ENCODE measurements around the gene ALG14.
"Not testable (repeated sequence)": the region's sequence is repeated elsewhere in the genome, so short reads cannot be mapped to it uniquely, and the experiment has no call there.

ALG14 gene

DNA sequence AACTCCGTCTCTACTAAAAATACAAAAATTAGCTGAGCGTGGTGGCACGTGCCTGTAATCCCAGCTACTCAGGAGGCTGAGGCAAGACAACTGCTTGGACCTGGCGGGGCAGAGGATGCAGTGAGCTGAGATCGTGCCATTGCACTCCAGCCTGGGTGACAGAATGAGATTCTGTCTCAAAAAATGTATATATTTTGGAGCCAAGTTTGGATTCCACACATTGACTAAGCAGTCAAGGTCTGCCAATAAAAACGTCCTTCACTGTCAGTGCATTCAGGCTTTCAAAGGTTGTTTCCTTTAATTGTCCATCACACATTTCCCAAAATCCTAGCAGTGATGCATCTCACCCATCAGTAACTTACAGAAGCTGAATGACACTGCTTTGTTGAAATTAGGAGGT is 77.2 kb downstream of the ALG14 start:
- in situ Hi-C loops (cut with MboI; ENCODE audit: low pct_unique_long_range_greater_than_20kb, low sequenced_read_pairs); DNase-seq: not testable (repeated sequence)

DNA sequence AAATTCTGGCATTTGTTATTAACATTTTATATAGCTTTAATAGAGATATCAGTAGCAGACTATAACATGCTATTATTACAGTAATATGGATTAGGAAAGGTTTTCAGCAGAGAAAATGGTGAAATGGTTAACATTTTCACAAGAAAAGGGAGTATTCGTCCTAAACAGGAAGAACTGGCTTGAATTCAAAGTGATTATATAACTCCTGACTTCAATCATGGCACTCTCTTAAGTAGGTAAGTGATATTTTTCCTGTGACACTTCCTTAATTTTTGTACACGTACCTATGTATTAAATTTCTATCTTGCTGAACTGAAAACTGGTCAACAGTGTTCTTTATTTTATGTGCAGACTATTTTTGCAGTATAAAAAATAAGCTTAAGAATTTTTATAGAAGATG is 77.9 kb downstream of the ALG14 start:
- in situ Hi-C loops (cut with MboI; ENCODE audit: low pct_unique_long_range_greater_than_20kb, low sequenced_read_pairs), result no loop called here
- no peak for DNase-seq

DNA sequence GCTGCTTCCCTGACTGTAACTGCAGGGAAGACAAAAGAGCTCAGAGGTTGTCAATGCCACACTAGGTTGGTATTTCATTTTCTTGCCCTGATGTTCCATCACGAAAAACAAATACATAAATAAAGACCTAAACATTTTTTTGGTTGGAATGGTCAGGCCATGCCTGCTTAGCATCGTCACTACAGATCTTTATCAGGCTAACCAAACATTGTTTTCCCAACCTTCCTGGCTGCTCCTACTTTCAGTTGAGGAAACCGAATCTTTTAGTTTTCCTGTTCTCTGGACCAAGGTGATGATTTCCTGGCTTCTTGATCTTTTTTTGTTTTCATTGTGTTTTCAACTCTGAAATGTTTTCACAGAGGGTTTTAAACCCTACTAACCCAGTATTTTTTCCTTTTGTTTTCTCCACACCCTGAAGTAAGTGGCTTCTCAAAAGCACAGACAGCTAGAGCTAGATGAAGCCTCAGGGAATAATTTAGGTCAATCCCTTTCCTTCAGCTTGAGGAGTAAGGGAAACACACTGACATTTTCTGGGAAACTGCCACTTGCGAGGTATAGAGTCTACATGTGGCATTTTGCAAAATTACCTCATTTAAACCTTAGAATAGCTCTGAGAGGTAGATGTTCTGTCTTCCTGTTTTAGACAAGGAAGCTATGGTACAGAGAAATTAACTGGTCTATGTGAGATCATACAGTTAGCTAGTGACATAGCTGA is 78.7 kb downstream of the ALG14 start:
- DNase-seq, result no peak
- in situ Hi-C loops (cut with MboI; ENCODE audit: low pct_unique_long_range_greater_than_20kb, low sequenced_read_pairs), result no loop called here

DNA sequence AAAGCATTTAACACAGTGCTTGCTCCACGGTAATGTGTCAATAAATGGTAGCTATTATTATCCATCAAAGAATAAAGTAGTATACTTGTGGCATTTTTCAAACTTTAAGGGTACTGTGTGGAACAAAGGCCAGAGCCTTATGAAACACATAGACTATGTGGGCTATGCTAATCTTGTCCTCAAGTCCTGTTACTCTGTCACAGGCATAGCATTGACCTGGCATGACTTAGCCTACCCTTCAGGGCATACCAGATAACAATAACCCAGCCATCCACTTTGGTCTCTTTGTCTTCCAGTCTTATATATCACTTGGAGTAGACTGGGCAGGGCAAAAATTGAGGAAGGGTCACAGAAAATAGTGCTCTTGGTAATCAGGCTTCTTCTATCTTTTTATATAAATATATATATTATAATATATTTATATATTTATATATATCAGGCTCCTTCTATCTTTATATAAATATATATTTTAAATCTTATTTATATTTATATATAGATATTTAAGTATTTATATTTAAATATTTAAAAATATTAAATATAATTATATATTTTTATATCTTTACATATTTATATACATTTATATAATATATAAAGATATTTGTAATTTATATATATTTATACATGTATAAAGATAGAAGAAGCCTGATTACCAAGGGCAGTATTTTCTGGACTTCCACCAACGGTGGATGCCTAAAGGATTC is 79.7 kb downstream of the ALG14 start:
- no peak for DNase-seq
- in situ Hi-C loops (cut with MboI; ENCODE audit: low pct_unique_long_range_greater_than_20kb, low sequenced_read_pairs), result no loop called here

DNA sequence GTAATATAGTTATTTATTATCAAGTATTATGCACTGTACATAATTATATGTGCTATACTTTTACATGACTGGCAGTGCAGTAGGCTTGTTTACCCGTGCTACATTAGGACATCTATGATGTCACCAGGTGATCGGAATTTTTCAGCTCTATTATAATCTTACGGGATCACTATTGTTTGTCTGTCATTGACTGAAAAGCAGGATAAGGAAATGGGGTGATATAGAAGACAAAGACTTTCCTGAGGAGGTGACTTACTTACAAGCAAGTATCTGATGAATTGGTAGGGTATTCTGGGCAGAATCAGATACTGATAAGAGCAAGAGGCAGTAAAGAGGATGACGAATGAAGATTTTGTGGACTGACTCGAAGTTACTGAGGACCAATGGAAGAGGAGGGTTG is 80.6 kb downstream of the ALG14 start:
- in situ Hi-C loops (cut with MboI; ENCODE audit: low pct_unique_long_range_greater_than_20kb, low sequenced_read_pairs), result no loop called here
- no peak for DNase-seq

DNA sequence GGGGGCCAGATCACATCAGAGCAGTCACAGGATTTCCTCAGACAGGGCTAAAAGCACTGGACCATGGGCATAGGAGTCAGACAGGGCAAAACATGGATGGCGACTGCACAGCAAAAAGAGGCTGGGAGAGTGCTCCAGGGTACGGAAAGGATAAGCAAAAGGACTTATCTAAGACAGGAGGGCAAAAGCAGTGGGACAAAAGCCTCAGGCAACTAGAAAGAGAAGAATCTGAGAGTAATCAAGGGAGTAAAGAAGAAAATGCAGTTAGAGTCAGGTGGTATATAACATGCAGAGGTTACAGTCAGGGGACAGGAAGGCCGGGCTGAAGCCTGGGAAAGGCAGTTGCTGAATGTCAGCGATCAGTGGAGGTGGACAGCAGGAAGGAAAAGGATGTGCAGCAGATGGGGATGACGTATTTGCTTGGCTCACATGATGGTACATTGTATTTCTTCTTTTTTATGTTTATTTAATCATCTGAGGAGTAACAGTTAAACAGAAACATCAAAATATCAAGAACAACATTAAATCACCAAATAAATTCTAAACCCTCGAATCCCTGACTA is 82.8 kb downstream of the ALG14 start:
- DNase-seq, result no peak
- in situ Hi-C loops (cut with MboI; ENCODE audit: low pct_unique_long_range_greater_than_20kb, low sequenced_read_pairs), result no loop called here

DNA sequence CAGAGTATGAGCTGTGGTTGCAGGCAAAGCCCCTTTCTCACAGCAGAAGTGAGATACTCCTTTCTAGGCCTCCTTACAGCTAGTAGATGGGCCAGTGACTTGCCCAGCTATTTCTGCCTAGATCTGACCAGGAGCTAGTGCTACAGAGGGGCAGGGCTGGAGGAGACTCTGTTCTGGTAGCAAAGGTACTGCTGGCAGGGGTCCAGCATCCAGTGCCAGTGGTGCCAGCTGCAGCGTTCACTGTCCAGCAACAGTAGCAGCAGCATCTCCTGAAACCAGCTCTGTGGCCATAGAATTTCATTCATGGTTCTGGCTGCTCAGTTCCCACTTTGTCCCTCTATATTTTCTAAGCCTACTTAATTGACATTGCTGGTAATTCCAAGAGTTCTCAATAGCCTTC is 83.4 kb downstream of the ALG14 start:
- DNase-seq, result no peak
- in situ Hi-C loops (cut with MboI; ENCODE audit: low pct_unique_long_range_greater_than_20kb, low sequenced_read_pairs), result no loop called here

DNA sequence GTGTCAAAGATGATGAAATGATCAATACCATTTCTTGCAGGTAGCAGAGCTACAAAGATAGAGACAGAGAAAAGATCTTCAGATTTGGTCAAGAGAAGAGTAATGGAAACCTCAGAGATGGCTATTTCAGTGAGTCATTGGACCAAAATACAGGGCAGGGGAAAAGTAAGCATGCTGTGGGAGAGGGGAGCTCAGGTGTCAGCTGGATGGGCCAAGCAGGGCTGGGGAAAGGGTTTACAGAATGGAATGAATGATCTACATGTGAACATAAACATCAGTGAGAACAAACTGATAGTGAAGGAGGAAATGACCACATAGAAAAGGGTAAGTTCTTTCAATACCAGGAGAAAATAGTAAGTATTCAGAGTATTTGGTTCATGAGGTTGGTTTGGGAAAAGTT is 84.4 kb downstream of the ALG14 start:
- in situ Hi-C loops (cut with MboI; ENCODE audit: low pct_unique_long_range_greater_than_20kb, low sequenced_read_pairs), result no loop called here
- DNase-seq, result no peak

DNA sequence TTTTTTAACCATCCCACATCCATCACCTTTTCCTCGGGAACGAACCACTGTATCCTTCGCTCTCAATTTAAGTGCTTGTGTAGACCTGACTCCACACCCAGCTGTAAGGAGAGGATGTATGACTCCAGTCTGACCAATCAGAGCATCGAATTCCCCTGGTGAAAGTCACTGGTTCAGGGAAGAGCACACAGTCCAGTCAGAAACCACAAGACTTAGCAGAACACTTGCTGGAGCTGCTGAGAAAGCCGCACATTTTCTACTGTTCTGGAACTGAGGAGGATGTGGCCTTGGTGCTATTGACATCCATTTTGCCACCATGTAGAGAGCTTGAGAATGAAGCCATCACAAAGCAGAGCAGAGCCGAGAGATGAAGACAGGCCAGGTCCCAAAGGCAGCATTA is 86.0 kb downstream of the ALG14 start:
- no peak for DNase-seq

DNA sequence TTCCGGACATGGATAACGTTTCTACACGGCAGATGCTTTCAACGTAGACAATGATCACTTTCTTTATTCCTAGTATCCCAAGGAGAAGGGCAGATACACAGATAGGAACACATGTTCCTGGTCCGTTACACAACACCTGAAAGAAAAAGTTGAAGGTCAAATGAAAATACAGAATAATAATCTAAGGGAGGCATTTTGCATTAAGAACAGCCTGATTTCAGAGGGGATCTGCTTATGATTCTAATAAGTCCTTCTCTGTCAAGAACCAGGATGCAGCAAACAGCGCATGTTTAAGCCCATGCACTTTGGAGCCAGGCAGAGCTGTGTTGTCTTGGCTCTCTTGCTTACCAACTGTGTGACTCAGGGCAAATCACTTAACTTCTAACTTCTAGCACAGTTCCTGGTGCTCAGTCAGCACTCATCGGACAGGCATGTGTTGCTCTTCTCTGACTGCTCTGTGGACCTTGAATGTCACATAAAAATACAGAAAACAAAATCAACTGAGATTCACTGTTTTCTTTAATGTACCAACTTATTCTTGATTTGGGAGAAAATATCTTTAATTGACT is 89.5 kb downstream of the ALG14 start:
- no peak for DNase-seq
- in situ Hi-C loops (cut with MboI; ENCODE audit: low pct_unique_long_range_greater_than_20kb, low sequenced_read_pairs), result no loop called here

More for the DNA sequence above, 86.0 kb downstream of the ALG14 start:
- in situ Hi-C loops (cut with MboI; ENCODE audit: low pct_unique_long_range_greater_than_20kb, low sequenced_read_pairs), result no loop called here

DNA sequence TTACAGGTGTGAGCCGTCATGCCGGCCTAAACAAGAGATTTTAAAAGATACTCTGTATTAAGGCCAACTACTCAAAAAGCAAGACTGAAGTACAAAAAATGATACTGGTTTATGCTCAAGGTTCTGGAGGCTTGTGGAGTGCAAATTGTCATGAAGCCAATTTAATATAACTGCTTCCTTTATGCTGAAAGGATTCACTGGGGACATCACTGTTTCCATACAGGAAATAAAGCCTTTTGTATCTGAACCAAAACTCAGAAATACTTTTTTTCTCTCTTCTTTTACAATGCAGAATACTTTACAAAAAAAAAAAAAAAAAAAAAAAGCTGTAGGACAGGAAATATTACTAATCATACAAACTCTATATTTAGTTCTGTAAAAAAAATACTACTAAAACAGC is 90.4 kb downstream of the ALG14 start:
- no peak for DNase-seq
- in situ Hi-C loops (cut with MboI; ENCODE audit: low pct_unique_long_range_greater_than_20kb, low sequenced_read_pairs), result no loop called here

DNA sequence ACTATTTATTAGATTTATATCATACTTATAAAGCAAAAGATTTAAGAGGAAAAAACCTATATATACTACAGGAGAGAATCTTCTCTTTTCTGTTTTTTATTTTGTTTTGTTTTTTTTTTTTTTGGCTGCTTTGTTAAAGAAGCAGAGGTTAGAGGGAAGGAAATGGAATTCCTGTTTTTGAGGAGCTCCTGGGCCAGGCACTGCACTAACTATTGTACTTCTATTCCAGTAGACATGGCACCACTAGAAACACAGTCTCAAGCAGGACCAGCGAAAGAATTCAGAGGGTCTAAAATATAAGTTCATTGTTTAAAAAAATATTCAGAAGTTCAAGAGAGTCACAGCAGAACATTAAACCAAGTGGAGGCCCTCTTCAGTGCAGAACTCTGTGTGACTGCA is 91.2 kb downstream of the ALG14 start:
- in situ Hi-C loops (cut with MboI; ENCODE audit: low pct_unique_long_range_greater_than_20kb, low sequenced_read_pairs), result no loop called here
- DNase-seq, result no peak

DNA sequence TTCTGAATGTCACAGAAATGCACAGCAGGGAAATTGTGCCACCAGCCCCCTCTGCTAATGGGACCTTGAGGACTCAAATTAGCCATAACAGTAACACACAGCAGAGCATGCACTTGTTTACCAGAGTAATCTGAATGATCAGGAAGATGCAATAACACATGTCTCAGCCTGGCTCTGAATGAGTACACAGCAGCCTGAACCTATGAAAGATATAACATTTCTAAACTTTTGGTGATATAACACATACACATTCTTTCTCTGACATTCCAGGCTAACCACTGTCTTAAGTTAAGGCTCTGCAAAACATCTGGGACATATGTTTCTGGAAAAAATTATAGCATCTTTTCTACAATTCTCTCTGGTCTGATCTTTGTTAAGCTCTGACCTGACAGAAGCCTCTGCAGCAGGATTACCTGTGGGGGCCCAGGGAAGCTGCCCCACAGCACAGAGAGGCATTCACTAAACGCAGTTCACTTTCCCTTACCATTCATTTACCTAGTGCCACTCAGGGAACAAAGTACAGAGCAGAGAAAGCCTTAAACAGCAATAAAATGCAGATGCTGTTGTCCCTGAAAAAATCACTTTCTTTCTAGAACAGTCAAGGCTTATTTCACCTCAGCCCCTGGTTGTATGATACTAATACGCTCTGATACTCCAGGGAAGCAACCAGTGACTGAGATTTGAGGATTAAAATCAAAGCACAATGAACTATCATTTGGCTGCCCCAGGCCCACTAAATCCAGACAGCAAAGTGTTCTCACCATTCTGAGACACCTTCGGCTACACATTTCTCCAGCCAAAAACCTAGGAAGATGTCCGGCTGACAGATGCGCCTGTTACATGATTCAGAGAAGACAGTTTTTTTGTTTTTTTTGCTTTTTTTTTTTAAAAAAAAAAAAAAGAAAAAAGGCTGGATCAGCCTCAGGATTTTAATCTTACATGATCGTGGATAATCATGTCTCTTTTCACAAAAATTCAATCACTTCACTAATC is 91.9 kb downstream of the ALG14 start:
- in situ Hi-C loops (cut with MboI; ENCODE audit: low pct_unique_long_range_greater_than_20kb, low sequenced_read_pairs), result no loop called here
- no peak for DNase-seq

DNA sequence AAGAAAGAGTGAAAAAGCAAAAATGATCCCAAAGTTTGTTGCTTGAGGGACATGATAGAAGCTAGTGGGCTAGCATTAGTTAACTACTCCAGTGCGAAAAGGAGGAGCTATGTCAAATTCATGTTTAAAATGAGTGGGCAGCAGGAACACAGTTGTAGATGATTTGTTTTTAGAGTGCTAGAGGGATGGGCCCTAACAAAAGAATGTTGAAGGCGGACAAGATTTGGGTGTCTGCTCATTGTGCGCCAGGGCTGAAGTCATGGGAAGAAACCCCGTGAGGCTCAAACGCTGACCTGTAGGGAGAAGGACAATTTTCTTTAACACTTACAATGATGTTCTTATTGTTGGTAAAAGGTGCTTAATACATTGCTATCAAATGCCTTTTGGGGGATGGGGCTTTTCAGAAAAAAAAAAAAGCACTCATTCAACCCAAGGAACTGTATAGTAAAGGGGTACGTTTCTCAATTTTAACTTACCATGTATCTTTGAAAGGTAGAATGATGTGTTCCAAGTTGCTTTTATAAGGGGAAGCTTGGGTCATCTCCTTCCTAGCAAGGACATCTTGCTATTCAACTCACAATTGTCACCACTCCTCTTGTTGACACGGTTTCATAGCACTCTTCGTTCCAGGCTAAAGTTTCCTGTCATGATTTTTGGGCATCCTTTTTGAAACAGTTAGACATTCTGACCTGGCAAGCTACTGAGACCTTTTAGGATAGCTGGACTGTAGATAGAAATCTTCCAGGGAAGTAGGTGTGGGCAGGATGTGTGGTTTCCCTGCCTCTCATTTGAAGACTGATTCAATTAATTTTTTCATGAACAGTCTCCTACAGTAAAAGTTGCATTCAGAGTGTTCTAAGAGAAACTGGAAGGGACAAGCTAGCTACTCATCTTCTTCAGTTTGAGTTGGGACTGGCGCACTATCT is 92.8 kb downstream of the ALG14 start:
- no peak for DNase-seq
- in situ Hi-C loops (cut with MboI; ENCODE audit: low pct_unique_long_range_greater_than_20kb, low sequenced_read_pairs), result no loop called here

DNA sequence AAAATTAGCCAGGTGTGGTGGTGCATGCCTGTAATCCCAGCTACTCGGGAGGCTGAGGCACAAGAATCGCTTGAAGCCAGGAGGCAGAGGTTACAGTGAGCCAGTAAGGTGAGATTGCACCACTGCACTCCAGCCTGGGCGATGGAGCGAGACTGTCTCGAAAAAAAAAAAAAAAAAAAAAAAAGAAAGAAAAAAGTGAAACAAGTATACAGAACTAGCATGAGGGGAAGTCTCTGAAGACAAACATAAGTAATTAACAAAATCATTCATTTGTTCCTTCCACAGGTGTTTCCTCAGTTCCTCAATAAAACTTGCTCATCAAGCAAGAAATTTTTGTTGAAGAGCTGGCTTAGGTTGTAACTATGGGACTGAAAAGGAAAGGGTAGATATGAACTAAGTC is 93.6 kb downstream of the ALG14 start:
- in situ Hi-C loops (cut with MboI; ENCODE audit: low pct_unique_long_range_greater_than_20kb, low sequenced_read_pairs), result no loop called here

DNA sequence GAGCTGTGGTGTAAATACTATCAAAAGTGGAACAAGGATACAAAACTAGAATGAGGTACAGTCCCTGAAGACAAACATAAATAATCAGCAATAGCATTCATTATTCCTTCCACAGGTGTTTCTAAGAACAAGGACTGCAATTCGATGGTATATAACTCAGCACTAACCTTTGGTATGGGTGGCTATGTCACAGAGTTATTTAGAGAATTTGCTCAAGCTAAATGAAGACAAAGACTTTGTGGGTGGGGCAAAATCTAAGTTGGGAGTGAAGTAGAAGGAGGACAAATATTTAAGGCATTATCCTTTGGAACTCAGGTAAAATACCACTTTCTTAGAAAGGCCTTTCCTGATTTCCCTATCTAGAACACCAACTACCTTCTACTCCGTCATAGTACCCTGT is 94.3 kb downstream of the ALG14 start:
- in situ Hi-C loops (cut with MboI; ENCODE audit: low pct_unique_long_range_greater_than_20kb, low sequenced_read_pairs), result no loop called here
- no peak for DNase-seq

More for the DNA sequence above, 93.6 kb downstream of the ALG14 start:
- no peak for DNase-seq

DNA sequence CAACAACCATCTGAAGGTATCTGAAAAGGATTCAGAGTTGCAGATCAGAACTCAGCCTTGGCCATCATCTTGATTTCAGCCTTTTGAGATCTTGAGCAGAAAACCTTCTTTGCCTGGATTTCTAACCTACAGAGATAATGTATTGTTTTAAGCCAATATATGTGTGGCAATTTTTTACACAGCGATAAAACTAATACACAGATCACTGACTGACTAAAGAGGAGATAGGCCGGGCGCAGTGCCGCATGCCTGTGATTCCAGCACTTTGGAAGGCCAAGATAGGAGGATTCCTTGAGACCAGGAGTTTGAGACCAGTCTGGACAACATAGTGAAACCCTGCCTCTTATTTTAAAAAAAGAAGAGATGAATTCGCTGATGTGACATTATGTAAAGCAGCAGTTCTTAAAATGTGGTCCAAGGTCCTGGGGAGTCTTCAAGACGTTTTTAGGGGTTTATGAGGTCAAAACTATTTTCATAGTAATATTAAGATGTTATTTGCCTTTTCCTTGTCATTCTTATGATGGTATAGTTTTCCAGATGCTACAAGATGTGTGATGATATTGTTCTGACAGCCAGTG is 95.7 kb downstream of the ALG14 start:
- no peak for DNase-seq
- in situ Hi-C loops (cut with MboI; ENCODE audit: low pct_unique_long_range_greater_than_20kb, low sequenced_read_pairs), result no loop called here

DNA sequence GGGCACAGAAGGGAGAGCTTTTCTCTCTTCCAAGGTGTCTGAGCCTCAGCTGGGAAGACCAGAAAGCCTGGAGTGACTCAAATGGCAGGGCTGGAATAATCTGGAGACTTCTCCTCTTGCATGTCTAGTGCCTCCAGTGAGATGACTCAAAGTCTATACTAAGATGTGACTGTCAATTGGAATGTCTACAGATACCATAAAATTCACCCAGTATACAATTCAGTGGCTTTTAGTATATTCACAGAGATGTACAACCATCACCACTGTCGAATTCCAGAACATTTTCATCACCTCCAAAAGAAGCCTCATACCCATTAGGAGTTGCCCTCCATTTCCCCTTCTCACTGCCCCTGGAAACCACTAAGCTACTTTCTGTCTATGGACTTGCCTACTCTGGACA is 97.9 kb downstream of the ALG14 start:
- no peak for DNase-seq
- in situ Hi-C loops (cut with MboI; ENCODE audit: low pct_unique_long_range_greater_than_20kb, low sequenced_read_pairs), result no loop called here
